ENCODE results near the gene PKP4. TPM values are rescaled to one million over a fixed set of nuclear protein-coding genes. Genes with fewer than 3 reads are reported as not detected.
A peak's percentile ranks its signal among the peaks of the same experiment; 100 is the strongest.

Gene PKP4
- total and polyA plus RNA-seq, 9 of the 15 experiments (the other 6 are each of a cell fraction or from before 2014, with no cell fraction given): 24.6 to 99.1 (median 74.0) TPM

GRCh38 chr2:158518084-158518483 is 61.3 kb downstream of the PKP4 start:
- DNase-seq (ENCODE audit: extremely low read depth in 1 of 4, low spot score in 3 of 4): no peak
- BruUV-seq (replicated peaks): no TSS peak
- ChIA-PET POLR2A (interaction anchor here (0.9 to 2.3 kb wide), 2 partner anchors 12 to 13 kb away, joined by 5 to 8 read pairs; no protein-coding TSS in a partner anchor), CTCF (ENCODE audit: low intra/inter-chr PET ratio) (no interaction called here)
- Histone ChIP-seq H3K4me2 (ENCODE audit: insufficient read depth, low read length) (no peak overlapping the region), H3K4me3 (no peak overlapping the region), H3K27ac (ENCODE audit: extremely low read depth, low read depth, low read length) (no peak overlapping the region), H3K9me1 (ENCODE audit: control insufficient read depth, insufficient read depth, low read length) (no peaks in the 10 kb centered on the region), H3K36me3 (ENCODE audit: control insufficient read depth, insufficient read depth, low read length) (peaks cover 21% of the 10 kb centered on the region), H3K79me2 (ENCODE audit: control insufficient read depth, insufficient read depth, low read length) (peaks cover 50% of the 10 kb centered on the region), H2AFZ (ENCODE audit: low read depth, low read length) (no peak overlapping the region), H3K9me3 (replicated peaks; ENCODE audit: control insufficient read depth, insufficient read depth, low read depth, low read length) (peaks cover 10% of the 10 kb centered on the region), H3K4me1 (replicated peaks in 1 of 2; ENCODE audit: control insufficient read depth in 2 of 2, insufficient read depth in 2 of 2, low read length in 2 of 2) (no peaks in the 10 kb centered on the region; a peak in 1 of 5 replicates), H4K20me1 (replicated peaks; ENCODE audit: control insufficient read depth, insufficient read depth, low read length) (no peaks in the 10 kb centered on the region), H3K27me3 (ENCODE audit: control insufficient read depth in 2 of 2, insufficient read depth in 2 of 2, low read length in 2 of 2) (no peaks in the 10 kb centered on the region), H3K9ac (ENCODE audit: insufficient read depth in 1 of 2, low read depth in 2 of 2, low read length in 2 of 2) (no peak overlapping the region)
- FAIRE-seq: no peak
- TF ChIP-seq AFF1 (IDR thresholded peaks at IDR 0.05; ENCODE audit: low read depth in 1 of 2, partially characterized antibody in 2 of 2) (no peak), HEY1 (CRISPR knock-in tag; IDR thresholded peaks at IDR 0.05; ENCODE audit: borderline replicate concordance) (no peak), CEBPB (tag; IDR thresholded peaks at IDR 0.05) (peak; percentile 56; the same call in 1 of the 2 replicates)
- in situ Hi-C loops (cut with MboI): no loop called here
- intact Hi-C loops (cut with micrococcal nuclease): no loop called here
- peak; percentile 22; the same call in 1 of the 3 replicates for ATAC-seq
- WGBS (ENCODE audit: insufficient coverage, low coverage, missing lambda C conversion rate): 76% methylated on average over 3 of the region's 3 CpGs
